ENCODE measurements around the gene TRNP1.

DNA sequence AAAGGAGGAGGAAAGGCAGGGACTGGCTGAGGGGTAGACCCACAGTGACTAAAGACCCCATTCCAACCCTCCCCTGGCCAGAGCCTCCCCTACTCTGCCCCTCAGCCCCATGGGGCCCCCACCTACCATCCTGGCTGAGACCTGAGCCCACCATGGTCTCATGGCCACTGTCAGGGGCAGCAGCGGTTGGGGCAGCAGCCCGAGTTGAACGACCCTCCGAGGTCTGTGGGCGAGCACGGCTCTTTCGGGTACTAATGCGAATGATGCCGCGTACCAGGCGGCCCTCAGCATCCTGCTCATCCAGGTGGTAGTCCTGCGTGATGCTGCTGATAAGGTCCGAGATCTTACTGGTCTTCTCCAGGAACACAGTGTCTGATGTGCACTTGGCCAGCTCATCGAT lies 42.3 kb upstream of the TRNP1 start:
- TF ChIP-seq, protein P1, sequence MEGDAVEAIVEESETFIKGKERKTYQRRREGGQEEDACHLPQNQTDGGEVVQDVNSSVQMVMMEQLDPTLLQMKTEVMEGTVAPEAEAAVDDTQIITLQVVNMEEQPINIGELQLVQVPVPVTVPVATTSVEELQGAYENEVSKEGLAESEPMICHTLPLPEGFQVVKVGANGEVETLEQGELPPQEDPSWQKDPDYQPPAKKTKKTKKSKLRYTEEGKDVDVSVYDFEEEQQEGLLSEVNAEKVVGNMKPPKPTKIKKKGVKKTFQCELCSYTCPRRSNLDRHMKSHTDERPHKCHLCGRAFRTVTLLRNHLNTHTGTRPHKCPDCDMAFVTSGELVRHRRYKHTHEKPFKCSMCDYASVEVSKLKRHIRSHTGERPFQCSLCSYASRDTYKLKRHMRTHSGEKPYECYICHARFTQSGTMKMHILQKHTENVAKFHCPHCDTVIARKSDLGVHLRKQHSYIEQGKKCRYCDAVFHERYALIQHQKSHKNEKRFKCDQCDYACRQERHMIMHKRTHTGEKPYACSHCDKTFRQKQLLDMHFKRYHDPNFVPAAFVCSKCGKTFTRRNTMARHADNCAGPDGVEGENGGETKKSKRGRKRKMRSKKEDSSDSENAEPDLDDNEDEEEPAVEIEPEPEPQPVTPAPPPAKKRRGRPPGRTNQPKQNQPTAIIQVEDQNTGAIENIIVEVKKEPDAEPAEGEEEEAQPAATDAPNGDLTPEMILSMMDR (optimal IDR thresholded peaks at IDR 0.05 in 1 of 3, IDR thresholded peaks at IDR 0.05 in 1 of 3, conservative IDR thresholded peaks at IDR 0.05 in 1 of 3; ENCODE audit: extremely low read depth in 1 of 3, insufficient read depth in 2 of 3, low read length in 3 of 3): no peak
- no peak for TF ChIP-seq EZH2 (IDR thresholded peaks at IDR 0.05; ENCODE audit: low read length)

All from keratinocyte (primary cell).